Adrenal gland (tissue), 5 donors: ENCODE measurements around the gene TLL1.

Experiments used
- POLR2A ChIP-seq, 2 donors: fragments of 450-650 bp; IDR thresholded peaks; one replicate each; pipeline ENCODE4 v1.6.1; 2017; ENCODE audit warnings: antibody characterized with exemption in 2 of 2, mild to moderate bottlenecking in 2 of 2, moderate library complexity in 1 of 2
- TF ChIP-seq, protein P1 (sequence below), 6 experiments: fragments of 450-650 bp in 4 of 6; fragments of 200-600 bp in 2 of 6; sonication (generic) in 1 of 6; IDR thresholded peaks; 1 replicate in 5 of 6; 2 replicates in 1 of 6; pipeline versions ENCODE4 v1.5.1 to v1.8.0; 2016 to 2021; ENCODE audit warnings: antibody characterized with exemption in 6 of 6, mild to moderate bottlenecking in 2 of 6, moderate library complexity in 1 of 6
- donor health status: DM: no; HTN: no; CAD: no.

DNA sequence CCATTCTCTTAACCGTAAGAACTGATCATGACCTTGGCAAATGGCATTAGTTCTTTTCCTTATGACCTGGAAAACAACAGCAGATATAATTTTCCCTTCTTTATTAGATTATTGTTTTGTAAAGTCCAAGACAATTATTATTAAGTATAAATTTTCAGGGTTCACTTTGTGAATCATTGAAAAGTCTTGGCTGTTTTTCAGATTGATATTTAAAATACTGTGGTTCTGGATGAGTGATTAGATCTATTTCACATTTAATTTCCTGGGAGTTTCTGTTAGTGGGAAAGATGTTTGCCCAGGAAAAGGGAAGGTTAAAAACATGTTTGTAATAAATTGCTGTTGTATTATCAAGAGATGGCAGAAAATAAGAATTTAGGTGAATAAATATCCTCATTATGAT is 194.9 kb downstream of the TLL1 start:
- TF ChIP-seq, protein P1, sequence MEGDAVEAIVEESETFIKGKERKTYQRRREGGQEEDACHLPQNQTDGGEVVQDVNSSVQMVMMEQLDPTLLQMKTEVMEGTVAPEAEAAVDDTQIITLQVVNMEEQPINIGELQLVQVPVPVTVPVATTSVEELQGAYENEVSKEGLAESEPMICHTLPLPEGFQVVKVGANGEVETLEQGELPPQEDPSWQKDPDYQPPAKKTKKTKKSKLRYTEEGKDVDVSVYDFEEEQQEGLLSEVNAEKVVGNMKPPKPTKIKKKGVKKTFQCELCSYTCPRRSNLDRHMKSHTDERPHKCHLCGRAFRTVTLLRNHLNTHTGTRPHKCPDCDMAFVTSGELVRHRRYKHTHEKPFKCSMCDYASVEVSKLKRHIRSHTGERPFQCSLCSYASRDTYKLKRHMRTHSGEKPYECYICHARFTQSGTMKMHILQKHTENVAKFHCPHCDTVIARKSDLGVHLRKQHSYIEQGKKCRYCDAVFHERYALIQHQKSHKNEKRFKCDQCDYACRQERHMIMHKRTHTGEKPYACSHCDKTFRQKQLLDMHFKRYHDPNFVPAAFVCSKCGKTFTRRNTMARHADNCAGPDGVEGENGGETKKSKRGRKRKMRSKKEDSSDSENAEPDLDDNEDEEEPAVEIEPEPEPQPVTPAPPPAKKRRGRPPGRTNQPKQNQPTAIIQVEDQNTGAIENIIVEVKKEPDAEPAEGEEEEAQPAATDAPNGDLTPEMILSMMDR (IDR thresholded peaks at IDR 0.05), result no peak
- no peak for TF ChIP-seq POLR2A (IDR thresholded peaks at IDR 0.05)
